Osteocyte (in vitro differentiated cells): ENCODE results near the gene GPR18. TPM values are rescaled to one million over a fixed set of nuclear protein-coding genes. Genes with fewer than 3 reads are reported as not detected.

ENCODE experiments used
- DNase-seq: peaks from one replicate; pipeline ENCODE4 v3.0.0; 2021; ENCODE audit warnings: mixed read lengths; ENCODE audit not compliant: unreplicated experiment; ENCODE audit errors: extremely low spot score
- H3K27ac Mint-ChIP-seq: one replicate; pipeline ENCODE4 v1.8.0; 2021; ENCODE audit warnings: mild to moderate bottlenecking, mixed read lengths; ENCODE audit not compliant: unreplicated experiment
- H3K27me3 Mint-ChIP-seq: one replicate; pipeline ENCODE4 v1.8.0; 2021; ENCODE audit warnings: mixed read lengths; ENCODE audit not compliant: unreplicated experiment
- H3K36me3 Mint-ChIP-seq: one replicate; pipeline ENCODE4 v1.8.0; 2021; ENCODE audit warnings: mixed read lengths; ENCODE audit not compliant: unreplicated experiment
- H3K4me1 Mint-ChIP-seq: one replicate; pipeline ENCODE4 v1.8.0; 2021; ENCODE audit warnings: mixed read lengths; ENCODE audit not compliant: unreplicated experiment
- H3K4me3 Mint-ChIP-seq: one replicate; pipeline ENCODE4 v1.8.0; 2021; ENCODE audit warnings: mild to moderate bottlenecking, moderate library complexity, mixed read lengths; ENCODE audit not compliant: unreplicated experiment
- H3K9me3 Mint-ChIP-seq: one replicate; pipeline ENCODE4 v1.8.0; 2021; ENCODE audit warnings: mixed read lengths; ENCODE audit not compliant: unreplicated experiment
- CTCF ChIP-seq: fragments of 200-600 bp; sonication (generic); IDR thresholded peaks from 2 replicates; pipeline ENCODE4 v1.5.0; 2021; ENCODE audit warnings: antibody characterized with exemption, mild to moderate bottlenecking, moderate library complexity
- total RNA-seq: library from RNA; stranded (reverse); gene quantifications from 2 replicates; pipeline ENCODE4 v1.2.1, GENCODE V29; 2021

GPR18 gene
- total RNA-seq, 1 donor from 2014 or later, result not detected

GRCh38 chr13:99221567-99222239 is 36.5 kb downstream of the GPR18 start:
- peaks cover 10% of the 10 kb centered on the region for H3K4me1 Mint-ChIP-seq
- no peak overlapping the region for H3K4me3 Mint-ChIP-seq
- H3K9me3 Mint-ChIP-seq, result peaks cover 19% of the 10 kb centered on the region
- H3K27ac Mint-ChIP-seq, result no peak overlapping the region
- no peaks in the 10 kb centered on the region for H3K27me3 Mint-ChIP-seq
- DNase-seq, result no peak
- H3K36me3 Mint-ChIP-seq, result peaks cover 18% of the 10 kb centered on the region
- TF ChIP-seq CTCF, result no peak

GRCh38 chr13:99220199-99220935 is 37.8 kb downstream of the GPR18 start:
- Mint-ChIP-seq H3K27ac (no peak overlapping the region), H3K4me3 (no peak overlapping the region), H3K27me3 (no peaks in the 10 kb centered on the region), H3K4me1 (peaks cover 10% of the 10 kb centered on the region), H3K36me3 (peaks cover 18% of the 10 kb centered on the region), H3K9me3 (peaks cover 19% of the 10 kb centered on the region)
- no peak for DNase-seq
- no peak for TF ChIP-seq CTCF

- no peak for TF ChIP-seq CTCF
- peaks cover 19% of the 10 kb centered on the region for H3K9me3 Mint-ChIP-seq
- H3K27me3 Mint-ChIP-seq, result no peaks in the 10 kb centered on the region
- DNase-seq, result no peak
- no peak overlapping the region for H3K4me3 Mint-ChIP-seq
- no peak overlapping the region for H3K27ac Mint-ChIP-seq
- peaks cover 18% of the 10 kb centered on the region for H3K36me3 Mint-ChIP-seq
- H3K4me1 Mint-ChIP-seq, result peaks cover 12% of the 10 kb centered on the region
Measured at GRCh38 chr13:99218969-99219368, 39.2 kb downstream of the GPR18 start.

GRCh38 chr13:99218545-99218944 is 39.6 kb downstream of the GPR18 start:
- Mint-ChIP-seq H3K4me3 (no peak overlapping the region), H3K36me3 (peaks cover 17% of the 10 kb centered on the region), H3K4me1 (peaks cover 12% of the 10 kb centered on the region), H3K27ac (no peak overlapping the region), H3K9me3 (peaks cover 16% of the 10 kb centered on the region), H3K27me3 (no peaks in the 10 kb centered on the region)
- no peak for TF ChIP-seq CTCF
- no peak for DNase-seq

- H3K9me3 Mint-ChIP-seq, result peaks cover 12% of the 10 kb centered on the region
- H3K27ac Mint-ChIP-seq, result no peak overlapping the region
- no peaks in the 10 kb centered on the region for H3K27me3 Mint-ChIP-seq
- H3K36me3 Mint-ChIP-seq, result peaks cover 13% of the 10 kb centered on the region
- TF ChIP-seq CTCF, result no peak
- DNase-seq, result no peak
- H3K4me1 Mint-ChIP-seq, result peaks cover 12% of the 10 kb centered on the region
- no peak overlapping the region for H3K4me3 Mint-ChIP-seq
Measured at GRCh38 chr13:99218126-99218525, 40.1 kb downstream of the GPR18 start.
